Retinal pigment epithelial cell (primary cell): Measurements from ENCODE around the gene EFCAB10.
"Not testable (repeated sequence)": the region's sequence is repeated elsewhere in the genome, so short reads cannot be mapped to it uniquely, and the experiment has no call there.

ENCODE experiments used
- DNase-seq: peaks from one replicate; pipeline ENCODE4 v3.0.0-alpha.2; 2010; ENCODE audit warnings: low read depth
- H3K4me3 ChIP-seq: 2 replicates; pipeline ENCODE4 v1.5.1; 2011; ENCODE audit warnings: mild to moderate bottlenecking, low read length, control low read depth, moderate library complexity
- TF ChIP-seq, protein P1 (sequence below): conservative IDR thresholded peaks from 2 replicates; pipeline ENCODE4 v1.5.1; 2011; ENCODE audit warnings: low read depth, low read length, control low read depth, inconsistent platforms

EFCAB10 gene

GRCh38 chr7:105611856-105612775 lies 30.8 kb upstream of the EFCAB10 start:
- DNase-seq: no peak
- no peak overlapping the region for H3K4me3 ChIP-seq
- TF ChIP-seq, protein P1, sequence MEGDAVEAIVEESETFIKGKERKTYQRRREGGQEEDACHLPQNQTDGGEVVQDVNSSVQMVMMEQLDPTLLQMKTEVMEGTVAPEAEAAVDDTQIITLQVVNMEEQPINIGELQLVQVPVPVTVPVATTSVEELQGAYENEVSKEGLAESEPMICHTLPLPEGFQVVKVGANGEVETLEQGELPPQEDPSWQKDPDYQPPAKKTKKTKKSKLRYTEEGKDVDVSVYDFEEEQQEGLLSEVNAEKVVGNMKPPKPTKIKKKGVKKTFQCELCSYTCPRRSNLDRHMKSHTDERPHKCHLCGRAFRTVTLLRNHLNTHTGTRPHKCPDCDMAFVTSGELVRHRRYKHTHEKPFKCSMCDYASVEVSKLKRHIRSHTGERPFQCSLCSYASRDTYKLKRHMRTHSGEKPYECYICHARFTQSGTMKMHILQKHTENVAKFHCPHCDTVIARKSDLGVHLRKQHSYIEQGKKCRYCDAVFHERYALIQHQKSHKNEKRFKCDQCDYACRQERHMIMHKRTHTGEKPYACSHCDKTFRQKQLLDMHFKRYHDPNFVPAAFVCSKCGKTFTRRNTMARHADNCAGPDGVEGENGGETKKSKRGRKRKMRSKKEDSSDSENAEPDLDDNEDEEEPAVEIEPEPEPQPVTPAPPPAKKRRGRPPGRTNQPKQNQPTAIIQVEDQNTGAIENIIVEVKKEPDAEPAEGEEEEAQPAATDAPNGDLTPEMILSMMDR: no peak

- no peak overlapping the region for H3K4me3 ChIP-seq
- TF ChIP-seq, protein P1: no peak
- no peak for DNase-seq
These were observed 29.1 kb upstream of the EFCAB10 start for GRCh38 chr7:105610165-105610930.

DNA sequence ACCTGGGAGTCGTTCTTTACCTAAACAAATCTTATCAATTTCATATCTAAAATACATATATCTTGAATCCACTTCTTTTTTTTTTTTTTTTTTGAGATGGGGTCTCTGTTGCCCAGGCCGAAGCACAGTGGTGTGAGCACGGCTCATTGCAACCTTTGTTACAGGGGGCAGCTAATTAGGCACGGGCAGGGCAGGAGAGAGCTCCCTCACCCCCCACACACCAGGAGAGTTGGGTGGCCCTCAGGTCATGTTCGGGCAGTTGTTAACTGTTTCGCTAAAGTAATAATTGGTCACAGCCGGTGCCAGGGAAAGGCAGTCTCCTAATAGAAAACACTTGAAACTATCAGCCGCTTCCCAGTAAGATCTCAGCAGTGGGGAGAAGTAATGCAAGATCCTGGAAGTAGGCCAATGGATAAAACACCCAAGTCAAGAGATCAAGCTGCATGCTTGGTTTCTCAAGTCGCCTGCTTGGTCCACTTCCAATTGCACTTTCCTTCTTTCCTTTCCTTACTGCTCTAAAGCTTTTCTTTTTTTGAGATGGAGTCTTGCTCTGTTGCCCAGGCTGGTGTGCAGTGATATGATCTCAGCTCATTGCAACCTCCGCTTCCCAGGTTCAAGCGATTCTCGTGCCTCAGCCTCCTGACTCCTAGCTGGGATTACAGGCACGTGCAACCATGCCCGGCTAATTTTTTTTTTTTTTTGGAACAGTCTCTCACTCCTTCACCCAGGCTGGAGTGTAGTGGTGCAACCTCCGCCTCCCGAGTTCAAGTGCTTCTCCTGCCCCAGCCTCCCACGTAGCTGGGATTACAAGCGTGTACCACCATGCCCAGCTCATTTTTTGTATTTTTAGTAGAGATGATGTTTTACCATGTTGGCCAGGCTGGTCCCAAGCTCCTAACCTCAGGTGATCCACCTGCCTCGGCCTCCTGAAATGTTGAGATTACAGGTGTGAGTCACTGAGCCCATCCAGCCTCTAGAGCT lies 21.3 kb upstream of the EFCAB10 start:
- DNase-seq: peak; percentile 85
- TF ChIP-seq, protein P1: no peak

DNA sequence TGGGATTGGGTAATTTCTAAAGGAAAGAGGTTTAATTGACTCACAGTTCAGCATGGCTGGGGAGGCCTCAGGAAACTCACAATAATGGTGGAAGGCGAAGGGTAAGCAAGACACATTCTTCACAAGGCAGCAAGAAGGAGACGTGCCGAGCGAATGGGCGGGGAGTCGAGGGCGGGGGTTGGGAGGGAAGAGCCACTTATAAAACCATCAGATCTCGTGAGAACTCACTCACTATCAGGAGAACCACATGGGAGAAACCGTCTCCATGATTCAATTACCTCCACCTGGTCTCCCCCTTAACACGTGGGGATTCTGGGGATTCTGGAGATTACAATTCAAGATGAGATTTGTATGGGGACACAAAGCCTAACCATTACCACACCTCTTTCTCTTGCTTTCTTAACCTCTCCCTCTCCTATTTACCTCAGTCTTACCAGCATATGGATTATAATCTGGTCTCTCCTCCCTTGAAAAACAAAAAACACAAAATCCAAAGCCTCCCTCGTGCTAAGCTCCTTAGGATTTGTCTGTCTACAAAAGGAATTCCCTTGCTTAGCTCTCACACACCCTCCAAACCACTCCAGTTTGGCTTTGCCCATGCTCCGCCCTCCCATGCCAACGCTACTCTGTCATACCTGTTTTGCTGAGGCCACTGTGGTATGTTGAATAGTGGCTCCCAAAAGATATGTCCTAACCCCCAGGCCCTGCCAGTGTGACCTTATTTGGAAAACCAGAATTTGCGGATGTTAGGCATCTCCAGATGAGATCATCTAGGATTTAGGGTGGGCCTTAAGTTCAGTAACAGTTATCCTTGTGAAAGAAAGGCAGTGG lies 19.6 kb upstream of the EFCAB10 start:
- no peak overlapping the region for H3K4me3 ChIP-seq
- no peak for DNase-seq
- TF ChIP-seq, protein P1: no peak

More for the DNA sequence above, 21.3 kb upstream of the EFCAB10 start:
- no peak overlapping the region for H3K4me3 ChIP-seq

- DNase-seq: no peak
- TF ChIP-seq, protein P1: no peak
- no peak overlapping the region for H3K4me3 ChIP-seq
These were observed 18.3 kb upstream of the EFCAB10 start for GRCh38 chr7:105599551-105599950.

- DNase-seq, H3K4me3 ChIP-seq: not testable (repeated sequence)
These were observed 17.8 kb upstream of the EFCAB10 start for GRCh38 chr7:105599080-105599479.
